Raji (cell line): ENCODE results near the gene TSEN2.

ENCODE experiments used
- POLR2A ChIP-seq: IDR thresholded peaks from 2 replicates; pipeline ENCODE4 v1.6.1; 2011; ENCODE audit warnings: low read depth, low read length, control low read depth; ENCODE audit not compliant: insufficient read depth

The TSEN2 gene

DNA sequence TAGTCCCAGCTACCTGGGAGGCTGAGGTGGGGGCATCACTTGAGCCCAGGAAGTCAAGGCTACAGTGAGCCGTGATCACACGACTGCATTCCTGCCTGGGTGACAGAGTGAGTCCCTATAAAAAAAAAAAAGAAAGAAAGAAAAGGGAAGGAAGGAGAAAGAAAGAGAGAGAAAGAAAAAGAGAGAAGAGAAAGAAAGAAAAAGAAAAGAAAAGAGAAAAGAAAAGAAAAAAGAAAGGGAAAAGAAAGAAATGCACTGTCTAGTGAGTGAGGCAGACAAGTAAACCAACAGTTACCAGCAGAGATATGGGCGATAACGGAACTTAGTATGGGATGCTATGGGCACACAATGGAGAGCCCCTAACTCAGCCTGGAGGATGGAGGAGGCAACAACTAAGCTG, 37.2 kb upstream of the TSEN2 start:
- TF ChIP-seq POLR2A: no peak

DNA sequence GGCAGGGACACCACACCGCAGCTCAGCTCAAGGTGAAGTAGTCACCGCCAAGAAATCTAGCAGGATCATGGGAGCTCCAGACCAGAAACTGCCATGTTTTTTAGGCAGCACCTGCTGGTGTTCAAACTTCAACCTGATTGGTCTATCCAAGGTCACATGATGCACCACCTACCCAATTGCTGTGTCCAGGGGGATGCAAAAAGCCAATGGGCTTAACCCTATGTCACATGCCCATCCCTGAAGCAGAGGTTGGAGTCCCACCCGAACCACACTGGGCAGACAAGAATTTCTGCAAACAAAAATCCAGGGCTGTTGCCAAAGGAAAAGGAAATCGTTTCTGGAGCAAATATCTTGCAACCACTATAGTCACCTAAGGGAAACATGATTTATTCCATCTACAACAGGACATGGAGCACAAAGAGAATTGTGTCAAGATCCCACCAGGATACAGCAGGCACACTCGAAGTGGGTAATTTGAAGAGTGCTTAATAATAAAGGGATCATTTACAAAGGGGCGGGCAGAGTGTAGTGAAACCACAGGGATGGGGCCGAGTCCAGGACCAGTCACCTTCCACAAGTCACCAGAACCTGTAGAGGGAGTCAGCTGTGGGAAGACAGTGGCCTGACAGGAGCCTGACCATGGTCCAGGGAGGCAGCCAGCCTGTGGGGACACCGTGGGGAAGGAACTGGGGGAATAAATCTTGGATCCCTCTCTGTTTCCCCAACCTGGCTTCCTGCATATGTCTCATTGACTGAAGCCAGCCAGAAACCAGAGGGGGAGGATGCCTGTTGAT, 34.2 kb upstream of the TSEN2 start:
- no peak for TF ChIP-seq POLR2A

DNA sequence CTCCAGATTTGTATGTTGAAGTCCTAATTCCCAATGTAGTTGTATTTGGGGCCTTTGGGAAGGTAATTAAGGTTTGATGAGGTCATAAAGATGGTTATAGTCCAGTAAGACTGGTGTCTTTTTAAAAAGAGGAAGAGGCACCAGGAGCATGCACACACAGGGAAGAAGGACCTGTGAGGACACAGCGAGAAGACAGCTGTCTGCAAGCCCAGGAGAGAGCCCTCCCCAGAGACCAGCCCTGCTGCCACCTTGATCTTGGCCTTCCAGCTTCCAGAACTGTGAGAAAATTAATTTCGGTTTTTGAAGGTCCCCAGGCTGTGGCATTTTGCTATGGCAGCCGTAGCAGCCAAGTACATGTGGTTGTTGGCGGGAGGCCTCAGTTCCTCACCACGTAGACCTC, 32.8 kb upstream of the TSEN2 start:
- no peak for TF ChIP-seq POLR2A

- TF ChIP-seq POLR2A: no peak
These were observed 32.3 kb upstream of the TSEN2 start for GRCh38 chr3:12451960-12452359.

DNA sequence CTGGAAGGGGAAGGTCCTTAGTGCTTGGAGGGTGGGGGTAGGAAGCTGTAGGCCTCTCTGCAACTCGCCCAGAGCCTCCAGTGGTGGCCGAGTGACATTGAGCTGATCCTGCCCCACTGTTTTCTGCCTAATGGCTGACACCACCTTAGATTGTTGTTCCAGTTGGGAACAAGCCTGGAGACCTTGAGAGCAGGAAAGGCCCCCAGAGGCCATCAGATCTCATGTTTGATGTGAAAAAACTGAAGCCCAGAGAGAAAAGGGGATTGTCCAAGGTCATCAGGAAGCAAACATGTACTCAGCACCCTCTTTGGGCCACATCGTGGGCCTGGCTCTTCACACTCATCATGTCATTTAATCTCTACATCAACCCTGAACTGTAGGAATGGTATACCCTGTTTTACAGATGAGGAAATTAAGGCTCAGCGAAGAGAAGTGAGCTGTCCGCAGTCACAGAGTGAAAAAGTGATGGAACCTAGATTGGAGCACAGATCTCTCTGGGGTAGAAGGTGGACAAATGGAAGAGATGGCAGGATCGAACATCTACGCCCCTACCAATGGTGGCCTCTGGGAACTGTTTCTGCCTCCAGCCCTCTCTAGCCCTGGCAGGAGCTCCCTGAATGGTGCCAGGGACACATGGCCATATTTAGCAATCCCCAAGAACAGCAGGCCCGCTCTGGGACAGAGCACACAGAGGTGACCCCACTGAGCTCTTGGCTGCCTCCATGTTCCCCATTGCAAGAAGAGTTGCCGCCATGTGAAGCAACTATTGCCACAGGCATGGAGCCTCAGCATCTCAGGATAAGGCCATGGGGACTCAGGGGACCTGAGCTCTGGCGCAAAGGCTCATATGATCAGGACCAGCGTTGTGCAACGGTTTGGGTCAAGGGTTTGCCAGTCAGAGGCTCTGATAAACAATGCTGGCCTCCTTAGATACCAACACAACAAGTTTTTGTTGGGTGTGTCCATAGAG, 31.6 kb upstream of the TSEN2 start:
- TF ChIP-seq POLR2A: no peak

DNA sequence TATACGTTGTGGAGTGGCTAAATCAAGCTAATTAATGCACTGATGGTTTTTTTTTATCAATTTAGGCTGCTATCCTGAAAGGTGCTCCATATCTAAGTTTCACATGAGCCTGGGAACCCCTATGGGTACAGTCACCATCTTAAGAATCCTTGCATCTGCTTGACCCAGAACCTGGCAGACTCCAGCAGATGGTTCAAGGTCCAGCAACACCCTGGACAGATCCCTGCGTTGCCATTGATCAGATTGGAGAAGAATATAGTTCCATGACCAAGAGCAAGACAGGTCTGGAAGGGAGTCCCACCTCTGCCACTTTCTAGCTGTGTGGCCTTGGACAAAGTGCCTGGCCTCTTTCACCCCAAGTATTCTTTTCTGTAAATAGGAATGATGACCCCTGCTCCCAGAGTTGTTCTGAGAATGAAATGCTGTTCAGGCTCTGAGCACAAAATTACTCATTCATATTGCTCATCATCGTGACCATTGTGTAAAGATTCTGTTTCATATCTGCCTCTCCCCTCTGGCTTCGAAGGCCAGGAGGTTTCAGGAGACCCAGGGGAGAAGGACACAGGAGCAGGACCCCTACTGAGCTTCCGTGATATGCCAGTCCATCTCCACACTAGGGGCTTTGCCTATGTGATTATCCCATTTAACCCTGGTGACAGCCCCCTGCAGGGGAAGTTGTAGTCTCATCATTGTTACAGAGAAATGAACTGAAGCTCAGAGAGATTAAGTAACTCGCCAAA, 30.0 kb upstream of the TSEN2 start:
- no peak for TF ChIP-seq POLR2A

DNA sequence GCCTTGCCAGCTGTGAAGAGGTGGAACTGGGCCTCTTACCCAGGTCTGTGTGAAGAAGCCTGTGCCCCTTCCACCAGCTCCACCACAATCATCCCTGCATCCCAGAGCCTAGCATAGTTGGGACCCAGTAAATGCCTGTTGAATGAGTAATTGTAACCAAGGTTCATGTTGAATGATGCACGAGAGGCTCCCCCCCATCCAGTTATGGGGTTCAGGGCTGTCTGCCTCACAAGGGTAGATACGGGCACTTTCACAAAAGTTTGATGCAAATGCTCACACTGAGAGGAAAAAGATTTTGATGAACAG, 29.5 kb upstream of the TSEN2 start:
- TF ChIP-seq POLR2A: no peak

- no peak for TF ChIP-seq POLR2A
These were observed 28.5 kb upstream of the TSEN2 start for GRCh38 chr3:12455740-12456139.

DNA sequence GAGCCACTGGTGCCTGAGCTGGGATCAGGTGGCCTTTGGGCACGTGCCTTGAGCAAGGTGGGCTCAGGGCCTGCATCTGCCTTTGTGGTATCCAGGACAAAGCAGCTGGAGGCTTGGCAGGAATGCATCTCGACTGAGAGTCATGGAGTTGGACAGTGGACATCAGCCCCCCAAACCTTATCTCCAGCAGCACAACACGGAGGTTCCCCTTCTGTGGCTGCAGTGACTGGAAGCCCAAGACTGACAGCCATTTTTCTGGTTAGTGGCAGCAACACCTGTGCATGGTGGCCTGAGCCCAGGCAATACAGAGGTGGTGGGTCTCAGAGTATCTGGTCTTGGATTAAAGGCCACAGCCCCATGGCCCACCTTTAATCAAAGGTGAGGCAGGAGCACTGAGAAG, 27.8 kb upstream of the TSEN2 start:
- TF ChIP-seq POLR2A: no peak

GRCh38 chr3:12458901-12459300, 25.4 kb upstream of the TSEN2 start:
- no peak for TF ChIP-seq POLR2A

- TF ChIP-seq POLR2A: no peak
These were observed 24.2 kb upstream of the TSEN2 start for GRCh38 chr3:12460127-12460526.

DNA sequence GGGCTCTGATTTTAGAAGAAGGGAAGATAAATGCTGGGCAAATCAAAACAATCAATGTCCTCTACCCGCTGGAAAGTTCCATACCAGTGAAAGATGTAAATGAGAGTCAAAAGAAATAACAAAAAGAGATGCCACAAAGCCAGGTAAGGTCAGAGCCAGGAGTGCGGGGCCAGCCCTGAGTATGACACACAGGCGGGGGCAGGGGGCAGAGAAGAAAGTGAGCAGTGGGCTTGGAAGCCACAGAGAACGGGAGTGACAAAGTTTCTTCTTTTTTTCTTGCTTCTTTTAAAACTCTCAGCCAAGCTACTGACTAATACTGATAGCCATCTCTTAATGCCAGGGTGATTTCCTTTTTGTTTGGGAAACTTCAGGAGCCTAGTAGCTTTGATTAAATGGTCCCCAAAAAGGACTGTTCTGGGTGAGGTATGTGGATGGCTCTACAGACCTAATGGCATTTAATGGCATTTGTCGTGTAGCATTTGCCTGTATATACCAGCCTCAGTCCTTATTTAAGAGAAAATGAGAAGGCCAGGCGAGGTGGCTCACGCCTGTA, 23.1 kb upstream of the TSEN2 start:
- no peak for TF ChIP-seq POLR2A

GRCh38 chr3:12462159-12462947, 21.9 kb upstream of the TSEN2 start:
- TF ChIP-seq POLR2A: no peak

- no peak for TF ChIP-seq POLR2A
These were observed 20.6 kb upstream of the TSEN2 start for GRCh38 chr3:12463686-12464085.
